Measurements from ENCODE around the gene GIMAP1.

The GIMAP1 gene

GRCh38 chr7:150745876-150746275 lies 29.5 kb downstream of the GIMAP1 start:
- Histone ChIP-seq H4K8ac (ENCODE audit: low read depth, low read length) (no peak overlapping the region), H4K91ac (ENCODE audit: low read depth, low read length, poor library complexity) (no peak overlapping the region), H3K9ac (ENCODE audit: low read depth, low read length, poor library complexity) (no peak overlapping the region), H3K9me3 (replicated peaks in 1 of 2; ENCODE audit: control insufficient read depth in 2 of 2, insufficient read depth in 1 of 2, low read depth in 1 of 2, low read length in 2 of 2) (no peaks in the 10 kb centered on the region), H3K4me1 (ENCODE audit: control insufficient read depth in 2 of 2, insufficient read depth in 1 of 2, low read depth in 1 of 2, low read length in 2 of 2) (no peaks in the 10 kb centered on the region), H3K23ac (ENCODE audit: low read depth, low read length, poor library complexity) (no peak overlapping the region), H3K14ac (ENCODE audit: low read length) (no peak overlapping the region), H3K36me3 (replicated peaks in 1 of 2; ENCODE audit: control insufficient read depth in 2 of 2, insufficient read depth in 2 of 2, low read length in 2 of 2) (no peaks in the 10 kb centered on the region), H2BK5ac (ENCODE audit: low read length) (no peak overlapping the region), H2AK5ac (ENCODE audit: low read depth, low read length) (no peak overlapping the region), H3K4me2 (ENCODE audit: insufficient read depth, low read length, poor library complexity, severe bottlenecking) (no peak overlapping the region), H2BK15ac (ENCODE audit: low read length) (no peak overlapping the region), H3K27ac (replicated peaks; ENCODE audit: low read length) (no peak overlapping the region), H3K79me1 (ENCODE audit: low read depth, low read length) (no peaks in the 10 kb centered on the region), H3K4ac (ENCODE audit: low read length) (no peak overlapping the region), H2AFZ (ENCODE audit: low read length) (no peak overlapping the region), H3K4me3 (ENCODE audit: low read length in 2 of 2) (no peak overlapping the region), H3K27me3 (ENCODE audit: control insufficient read depth in 3 of 3, insufficient read depth in 3 of 3, low read depth in 1 of 3, low read length in 3 of 3) (no peaks in the 10 kb centered on the region), H2BK12ac (ENCODE audit: low read length) (no peak overlapping the region), H3K18ac (ENCODE audit: low read length) (no peak overlapping the region), H2BK120ac (ENCODE audit: low read depth, low read length) (no peak overlapping the region)
- DNase-seq (ENCODE audit: low spot score) = no peak
- no CpG with 5 or more reads among the region's 3 CpGs for WGBS, 2 donors (ENCODE audit: extremely low coverage in 2 of 2, insufficient read length in 2 of 2, insufficient replicate concordance in 1 of 2)

GRCh38 chr7:150746921-150747320 lies 30.5 kb downstream of the GIMAP1 start:
- no peaks in the 10 kb centered on the region for H3K4me1 ChIP-seq (ENCODE audit: control insufficient read depth in 2 of 2, insufficient read depth in 1 of 2, low read depth in 1 of 2, low read length in 2 of 2)
- H3K14ac ChIP-seq (ENCODE audit: low read length) = no peak overlapping the region
- no peak overlapping the region for H3K9ac ChIP-seq (ENCODE audit: low read depth, low read length, poor library complexity)
- no peak overlapping the region for H2BK120ac ChIP-seq (ENCODE audit: low read depth, low read length)
- no peak overlapping the region for H3K4ac ChIP-seq (ENCODE audit: low read length)
- no peak overlapping the region for H3K4me3 ChIP-seq (ENCODE audit: low read length in 2 of 2)
- no peaks in the 10 kb centered on the region for H3K79me1 ChIP-seq (ENCODE audit: low read depth, low read length)
- no peak overlapping the region for H3K4me2 ChIP-seq (ENCODE audit: insufficient read depth, low read length, poor library complexity, severe bottlenecking)
- H4K91ac ChIP-seq (ENCODE audit: low read depth, low read length, poor library complexity) = no peak overlapping the region
- H2BK12ac ChIP-seq (ENCODE audit: low read length) = no peak overlapping the region
- no peak for DNase-seq (ENCODE audit: low spot score)
- no peak overlapping the region for H3K27ac ChIP-seq (replicated peaks; ENCODE audit: low read length)
- H4K8ac ChIP-seq (ENCODE audit: low read depth, low read length) = no peak overlapping the region
- no CpG with 5 or more reads among the region's 6 CpGs for WGBS, 2 donors (ENCODE audit: extremely low coverage in 2 of 2, insufficient read length in 2 of 2, insufficient replicate concordance in 1 of 2)
- H2BK5ac ChIP-seq (ENCODE audit: low read length) = no peak overlapping the region
- H3K9me3 ChIP-seq (replicated peaks in 1 of 2; ENCODE audit: control insufficient read depth in 2 of 2, insufficient read depth in 1 of 2, low read depth in 1 of 2, low read length in 2 of 2) = no peaks in the 10 kb centered on the region
- no peak overlapping the region for H2AK5ac ChIP-seq (ENCODE audit: low read depth, low read length)
- H3K23ac ChIP-seq (ENCODE audit: low read depth, low read length, poor library complexity) = no peak overlapping the region
- H3K18ac ChIP-seq (ENCODE audit: low read length) = no peak overlapping the region
- no peaks in the 10 kb centered on the region for H3K36me3 ChIP-seq (replicated peaks in 1 of 2; ENCODE audit: control insufficient read depth in 2 of 2, insufficient read depth in 2 of 2, low read length in 2 of 2)
- no peaks in the 10 kb centered on the region for H3K27me3 ChIP-seq (ENCODE audit: control insufficient read depth in 3 of 3, insufficient read depth in 3 of 3, low read depth in 1 of 3, low read length in 3 of 3)
- no peak overlapping the region for H2AFZ ChIP-seq (ENCODE audit: low read length)
- H2BK15ac ChIP-seq (ENCODE audit: low read length) = no peak overlapping the region

- H2AK5ac ChIP-seq (ENCODE audit: low read depth, low read length) = no peak overlapping the region
- H3K9me3 ChIP-seq (replicated peaks in 1 of 2; ENCODE audit: control insufficient read depth in 2 of 2, insufficient read depth in 1 of 2, low read depth in 1 of 2, low read length in 2 of 2) = no peaks in the 10 kb centered on the region
- no peak overlapping the region for H2BK15ac ChIP-seq (ENCODE audit: low read length)
- no peaks in the 10 kb centered on the region for H3K79me1 ChIP-seq (ENCODE audit: low read depth, low read length)
- no peak overlapping the region for H3K4me3 ChIP-seq (ENCODE audit: low read length in 2 of 2)
- H3K4me1 ChIP-seq (ENCODE audit: control insufficient read depth in 2 of 2, insufficient read depth in 1 of 2, low read depth in 1 of 2, low read length in 2 of 2) = no peaks in the 10 kb centered on the region
- WGBS, 2 donors (ENCODE audit: extremely low coverage in 2 of 2, insufficient read length in 2 of 2, insufficient replicate concordance in 1 of 2) = no CpG with 5 or more reads among the region's 4 CpGs
- no peak overlapping the region for H3K14ac ChIP-seq (ENCODE audit: low read length)
- no peaks in the 10 kb centered on the region for H3K27me3 ChIP-seq (ENCODE audit: control insufficient read depth in 3 of 3, insufficient read depth in 3 of 3, low read depth in 1 of 3, low read length in 3 of 3)
- H3K4me2 ChIP-seq (ENCODE audit: insufficient read depth, low read length, poor library complexity, severe bottlenecking) = no peak overlapping the region
- no peak overlapping the region for H4K8ac ChIP-seq (ENCODE audit: low read depth, low read length)
- H2BK120ac ChIP-seq (ENCODE audit: low read depth, low read length) = no peak overlapping the region
- H3K27ac ChIP-seq (replicated peaks; ENCODE audit: low read length) = no peak overlapping the region
- H3K23ac ChIP-seq (ENCODE audit: low read depth, low read length, poor library complexity) = no peak overlapping the region
- DNase-seq (ENCODE audit: low spot score) = no peak
- H2AFZ ChIP-seq (ENCODE audit: low read length) = no peak overlapping the region
- H2BK5ac ChIP-seq (ENCODE audit: low read length) = no peak overlapping the region
- no peak overlapping the region for H4K91ac ChIP-seq (ENCODE audit: low read depth, low read length, poor library complexity)
- H3K36me3 ChIP-seq (replicated peaks in 1 of 2; ENCODE audit: control insufficient read depth in 2 of 2, insufficient read depth in 2 of 2, low read length in 2 of 2) = no peaks in the 10 kb centered on the region
- H3K9ac ChIP-seq (ENCODE audit: low read depth, low read length, poor library complexity) = no peak overlapping the region
- no peak overlapping the region for H3K18ac ChIP-seq (ENCODE audit: low read length)
- H3K4ac ChIP-seq (ENCODE audit: low read length) = no peak overlapping the region
- H2BK12ac ChIP-seq (ENCODE audit: low read length) = no peak overlapping the region
Measured at GRCh38 chr7:150748376-150748775, 32.0 kb downstream of the GIMAP1 start.

GRCh38 chr7:150751702-150752101 lies 35.3 kb downstream of the GIMAP1 start:
- Histone ChIP-seq H3K4ac (ENCODE audit: low read length) (no peak overlapping the region), H3K36me3 (replicated peaks in 1 of 2; ENCODE audit: control insufficient read depth in 2 of 2, insufficient read depth in 2 of 2, low read length in 2 of 2) (no peaks in the 10 kb centered on the region), H2AK5ac (ENCODE audit: low read depth, low read length) (no peak overlapping the region), H3K27me3 (ENCODE audit: control insufficient read depth in 3 of 3, insufficient read depth in 3 of 3, low read depth in 1 of 3, low read length in 3 of 3) (no peaks in the 10 kb centered on the region), H3K9me3 (replicated peaks in 1 of 2; ENCODE audit: control insufficient read depth in 2 of 2, insufficient read depth in 1 of 2, low read depth in 1 of 2, low read length in 2 of 2) (no peaks in the 10 kb centered on the region), H2BK12ac (ENCODE audit: low read length) (no peak overlapping the region), H3K4me2 (ENCODE audit: insufficient read depth, low read length, poor library complexity, severe bottlenecking) (no peak overlapping the region), H3K18ac (ENCODE audit: low read length) (no peak overlapping the region), H2BK120ac (ENCODE audit: low read depth, low read length) (no peak overlapping the region), H2BK15ac (ENCODE audit: low read length) (no peak overlapping the region), H4K91ac (ENCODE audit: low read depth, low read length, poor library complexity) (no peak overlapping the region), H3K79me1 (ENCODE audit: low read depth, low read length) (no peaks in the 10 kb centered on the region), H3K27ac (replicated peaks; ENCODE audit: low read length) (no peak overlapping the region), H2BK5ac (ENCODE audit: low read length) (no peak overlapping the region), H3K4me3 (ENCODE audit: low read length in 2 of 2) (no peak overlapping the region), H2AFZ (ENCODE audit: low read length) (no peak overlapping the region), H3K23ac (ENCODE audit: low read depth, low read length, poor library complexity) (no peak overlapping the region), H3K14ac (ENCODE audit: low read length) (no peak overlapping the region), H4K8ac (ENCODE audit: low read depth, low read length) (no peak overlapping the region), H3K9ac (ENCODE audit: low read depth, low read length, poor library complexity) (no peak overlapping the region), H3K4me1 (ENCODE audit: control insufficient read depth in 2 of 2, insufficient read depth in 1 of 2, low read depth in 1 of 2, low read length in 2 of 2) (no peaks in the 10 kb centered on the region)
- WGBS, 2 donors (ENCODE audit: extremely low coverage in 2 of 2, insufficient read length in 2 of 2, insufficient replicate concordance in 1 of 2) = no CpG with 5 or more reads among the region's 2 CpGs
- no peak for DNase-seq (ENCODE audit: low spot score)

All from neuronal stem cell (in vitro differentiated cells).